IPS-20b (cell line): ENCODE results near the gene XRCC4.

Experiments
- H3K27ac ChIP-seq: one replicate; pipeline ENCODE4 v1.5.1; 2013; ENCODE audit warnings: low read length
- H3K27me3 ChIP-seq: 2 replicates; pipeline ENCODE4 v1.6.1; 2013; ENCODE audit warnings: mild to moderate bottlenecking, low read length, inconsistent platforms; ENCODE audit not compliant: insufficient read depth
- H3K36me3 ChIP-seq: 2 replicates; pipeline ENCODE4 v1.6.1; 2013; ENCODE audit warnings: low read depth, mild to moderate bottlenecking, inconsistent platforms, low read length, moderate library complexity; ENCODE audit not compliant: insufficient read depth
- H3K4me1 ChIP-seq: 2 replicates; pipeline ENCODE4 v1.6.1; 2013; ENCODE audit warnings: mild to moderate bottlenecking, control low read depth, inconsistent platforms, low read length, moderate library complexity; ENCODE audit not compliant: insufficient read depth
- H3K4me3 ChIP-seq: 2 replicates; pipeline ENCODE4 v1.5.1; 2013; ENCODE audit warnings: mild to moderate bottlenecking, low read length, inconsistent platforms
- H3K9ac ChIP-seq: 2 replicates; pipeline ENCODE4 v1.6.1; 2013; ENCODE audit warnings: low read depth, mild to moderate bottlenecking, inconsistent platforms, low read length, moderate library complexity
- H3K9me3 ChIP-seq: 2 replicates; pipeline ENCODE4 v1.6.1; 2013; ENCODE audit warnings: mild to moderate bottlenecking, low read depth, low read length, inconsistent platforms; ENCODE audit not compliant: insufficient read depth

Gene XRCC4

GRCh38 chr5:83294246-83294645 lies 216.9 kb downstream of the XRCC4 start:
- no peak overlapping the region for H3K9ac ChIP-seq
- no peaks in the 10 kb centered on the region for H3K27me3 ChIP-seq
- no peak overlapping the region for H3K27ac ChIP-seq
- peaks cover 7% of the 10 kb centered on the region; the same call in 1 of the 2 replicates for H3K4me1 ChIP-seq
- peaks cover 3% of the 10 kb centered on the region; the same call in 1 of the 2 replicates for H3K9me3 ChIP-seq
- H3K4me3 ChIP-seq: no peak overlapping the region
- no peaks in the 10 kb centered on the region for H3K36me3 ChIP-seq

GRCh38 chr5:83299353-83299752 lies 222.0 kb downstream of the XRCC4 start:
- no peaks in the 10 kb centered on the region for H3K4me1 ChIP-seq
- peaks cover 10% of the 10 kb centered on the region; the same call in 1 of the 2 replicates for H3K9me3 ChIP-seq
- H3K27me3 ChIP-seq: no peaks in the 10 kb centered on the region
- H3K36me3 ChIP-seq: no peaks in the 10 kb centered on the region
- no peak overlapping the region for H3K27ac ChIP-seq
- no peak overlapping the region for H3K4me3 ChIP-seq
- no peak overlapping the region for H3K9ac ChIP-seq

GRCh38 chr5:83306572-83307241 lies 229.4 kb downstream of the XRCC4 start:
- no peak overlapping the region for H3K4me3 ChIP-seq
- H3K27ac ChIP-seq: no peak overlapping the region

GRCh38 chr5:83312663-83313062 lies 235.3 kb downstream of the XRCC4 start:
- Histone ChIP-seq H3K27ac (no peak overlapping the region), H3K27me3 (no peaks in the 10 kb centered on the region), H3K9me3 (no peaks in the 10 kb centered on the region; the same call in 1 of the 2 replicates), H3K36me3 (no peaks in the 10 kb centered on the region), H3K4me1 (no peaks in the 10 kb centered on the region), H3K9ac (no peak overlapping the region), H3K4me3 (no peak overlapping the region)

More at GRCh38 chr5:83306572-83307241, 229.4 kb downstream of the XRCC4 start:
- no peaks in the 10 kb centered on the region for H3K4me1 ChIP-seq
- H3K9ac ChIP-seq: no peak overlapping the region
- H3K27me3 ChIP-seq: no peaks in the 10 kb centered on the region
- H3K9me3 ChIP-seq: no peaks in the 10 kb centered on the region
- H3K36me3 ChIP-seq: no peaks in the 10 kb centered on the region

- Histone ChIP-seq H3K4me1 (no peaks in the 10 kb centered on the region), H3K27me3 (no peaks in the 10 kb centered on the region), H3K4me3 (no peak overlapping the region), H3K36me3 (no peaks in the 10 kb centered on the region), H3K27ac (no peak overlapping the region), H3K9ac (no peak overlapping the region), H3K9me3 (no peaks in the 10 kb centered on the region; the same call in 1 of the 2 replicates)
Measured at GRCh38 chr5:83313436-83313835, 236.1 kb downstream of the XRCC4 start.

- Histone ChIP-seq H3K27me3 (no peaks in the 10 kb centered on the region), H3K4me1 (no peaks in the 10 kb centered on the region), H3K9ac (no peak overlapping the region), H3K9me3 (no peaks in the 10 kb centered on the region), H3K36me3 (no peaks in the 10 kb centered on the region), H3K4me3 (no peak overlapping the region), H3K27ac (no peak overlapping the region)
Measured at GRCh38 chr5:83321483-83322055, 244.2 kb downstream of the XRCC4 start.

- no peaks in the 10 kb centered on the region for H3K36me3 ChIP-seq
- no peaks in the 10 kb centered on the region for H3K9me3 ChIP-seq
- no peaks in the 10 kb centered on the region for H3K27me3 ChIP-seq
- no peak overlapping the region for H3K4me3 ChIP-seq
- no peak overlapping the region for H3K27ac ChIP-seq
- H3K4me1 ChIP-seq: no peaks in the 10 kb centered on the region
- no peak overlapping the region for H3K9ac ChIP-seq
Measured at GRCh38 chr5:83322273-83322924, 245.1 kb downstream of the XRCC4 start.

GRCh38 chr5:83323557-83324180 lies 246.3 kb downstream of the XRCC4 start:
- Histone ChIP-seq H3K9me3 (no peaks in the 10 kb centered on the region), H3K9ac (no peak overlapping the region), H3K27me3 (no peaks in the 10 kb centered on the region), H3K36me3 (no peaks in the 10 kb centered on the region), H3K4me3 (no peak overlapping the region), H3K4me1 (no peaks in the 10 kb centered on the region), H3K27ac (no peak overlapping the region)

- no peak overlapping the region for H3K9ac ChIP-seq
- H3K36me3 ChIP-seq: no peaks in the 10 kb centered on the region
- H3K4me3 ChIP-seq: no peak overlapping the region
- H3K9me3 ChIP-seq: no peaks in the 10 kb centered on the region
- no peak overlapping the region for H3K27ac ChIP-seq
- H3K4me1 ChIP-seq: no peaks in the 10 kb centered on the region
- H3K27me3 ChIP-seq: no peaks in the 10 kb centered on the region
Measured at GRCh38 chr5:83331842-83332241, 254.5 kb downstream of the XRCC4 start.

GRCh38 chr5:83337453-83338035 lies 260.2 kb downstream of the XRCC4 start:
- Histone ChIP-seq H3K27ac (no peak overlapping the region), H3K9ac (no peak overlapping the region), H3K4me3 (no peak overlapping the region), H3K27me3 (no peaks in the 10 kb centered on the region), H3K36me3 (no peaks in the 10 kb centered on the region), H3K4me1 (0 out of 2 replicates have a peak, but pooled peaks cover 7% of the 10 kb centered on the region), H3K9me3 (no peaks in the 10 kb centered on the region)

- Histone ChIP-seq H3K27me3 (no peaks in the 10 kb centered on the region), H3K36me3 (no peaks in the 10 kb centered on the region), H3K9me3 (no peaks in the 10 kb centered on the region), H3K9ac (no peak overlapping the region), H3K4me3 (no peak overlapping the region), H3K4me1 (0 out of 2 replicates have a peak, but pooled peaks cover 10% of the 10 kb centered on the region), H3K27ac (no peak overlapping the region)
Measured at GRCh38 chr5:83340511-83340918, 263.2 kb downstream of the XRCC4 start.
